Glutamatergic neuron (in vitro differentiated cells): ENCODE results near the gene FBXL7. TPM values are rescaled to one million over a fixed set of nuclear protein-coding genes. Genes with fewer than 3 reads are reported as not detected.

ENCODE experiments used
- DNase-seq: peaks from one replicate; pipeline ENCODE4 v3.0.0; 2022
- H3K27ac Mint-ChIP-seq: one replicate; pipeline ENCODE4 v1.8.0; 2020; ENCODE audit warnings: mild to moderate bottlenecking, mixed read lengths, inconsistent platforms; ENCODE audit not compliant: unreplicated experiment
- H3K27me3 Mint-ChIP-seq: one replicate; pipeline ENCODE4 v1.8.0; 2020; ENCODE audit warnings: mild to moderate bottlenecking, moderate library complexity, mixed read lengths, inconsistent platforms; ENCODE audit not compliant: unreplicated experiment
- H3K36me3 Mint-ChIP-seq: one replicate; pipeline ENCODE4 v1.8.0; 2020; ENCODE audit warnings: mild to moderate bottlenecking, mixed read lengths, inconsistent platforms; ENCODE audit not compliant: unreplicated experiment
- H3K4me1 Mint-ChIP-seq: one replicate; pipeline ENCODE4 v1.8.0; 2020; ENCODE audit warnings: mild to moderate bottlenecking, low read depth, mixed read lengths, inconsistent platforms; ENCODE audit not compliant: unreplicated experiment
- H3K4me3 Mint-ChIP-seq: one replicate; pipeline ENCODE4 v1.8.0; 2020; ENCODE audit warnings: mild to moderate bottlenecking, mixed read lengths, inconsistent platforms; ENCODE audit not compliant: unreplicated experiment
- H3K9me3 Mint-ChIP-seq: one replicate; pipeline ENCODE4 v1.8.0; 2020; ENCODE audit warnings: mild to moderate bottlenecking, moderate library complexity, mixed read lengths, inconsistent platforms; ENCODE audit not compliant: unreplicated experiment
- total RNA-seq: library from RNA; stranded (reverse); fragmentation: NEBNext Ultra II Directional; extraction: Animal tissue kit (Norgen Biotek cat#: 25700); gene quantifications from one replicate; pipeline ENCODE4 v1.2.1, GENCODE V29; 2021; ENCODE audit not compliant: unreplicated experiment
- TF ChIP-seq, protein P1 (sequence below): fragments of 200-600 bp; sonication (generic); IDR thresholded peaks from one replicate; pipeline ENCODE4 v1.5.0; 2021; ENCODE audit not compliant: partially characterized antibody, unreplicated experiment

Gene FBXL7
- total RNA-seq, 1 donor from 2014 or later = 25.3 TPM

DNA sequence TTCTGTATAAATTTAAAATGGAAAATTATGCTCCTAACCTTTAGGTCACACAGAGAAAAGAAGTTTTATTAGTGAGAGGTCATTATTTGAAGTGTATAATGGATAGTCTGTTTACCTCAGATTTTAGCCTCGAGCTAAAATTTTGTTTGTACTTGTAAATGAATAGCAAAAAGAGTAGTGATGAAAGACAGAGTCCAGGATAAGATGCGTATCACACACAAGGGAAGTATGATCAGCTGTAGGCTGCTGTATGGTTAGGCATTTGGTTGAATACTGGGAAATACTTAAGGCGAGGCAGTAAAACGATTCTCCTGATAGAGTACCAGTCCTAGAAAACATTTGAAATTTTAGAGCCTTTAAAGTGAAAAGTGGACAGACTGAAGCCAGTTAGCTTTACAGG, 92.7 kb downstream of the FBXL7 start:
- peaks cover 4% of the 10 kb centered on the region for H3K9me3 Mint-ChIP-seq
- TF ChIP-seq, protein P1, sequence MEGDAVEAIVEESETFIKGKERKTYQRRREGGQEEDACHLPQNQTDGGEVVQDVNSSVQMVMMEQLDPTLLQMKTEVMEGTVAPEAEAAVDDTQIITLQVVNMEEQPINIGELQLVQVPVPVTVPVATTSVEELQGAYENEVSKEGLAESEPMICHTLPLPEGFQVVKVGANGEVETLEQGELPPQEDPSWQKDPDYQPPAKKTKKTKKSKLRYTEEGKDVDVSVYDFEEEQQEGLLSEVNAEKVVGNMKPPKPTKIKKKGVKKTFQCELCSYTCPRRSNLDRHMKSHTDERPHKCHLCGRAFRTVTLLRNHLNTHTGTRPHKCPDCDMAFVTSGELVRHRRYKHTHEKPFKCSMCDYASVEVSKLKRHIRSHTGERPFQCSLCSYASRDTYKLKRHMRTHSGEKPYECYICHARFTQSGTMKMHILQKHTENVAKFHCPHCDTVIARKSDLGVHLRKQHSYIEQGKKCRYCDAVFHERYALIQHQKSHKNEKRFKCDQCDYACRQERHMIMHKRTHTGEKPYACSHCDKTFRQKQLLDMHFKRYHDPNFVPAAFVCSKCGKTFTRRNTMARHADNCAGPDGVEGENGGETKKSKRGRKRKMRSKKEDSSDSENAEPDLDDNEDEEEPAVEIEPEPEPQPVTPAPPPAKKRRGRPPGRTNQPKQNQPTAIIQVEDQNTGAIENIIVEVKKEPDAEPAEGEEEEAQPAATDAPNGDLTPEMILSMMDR = no peak
- H3K4me1 Mint-ChIP-seq = peaks cover 39% of the 10 kb centered on the region
- H3K4me3 Mint-ChIP-seq = no peak overlapping the region
- peaks cover 5% of the 10 kb centered on the region for H3K27me3 Mint-ChIP-seq
- peaks cover 4% of the 10 kb centered on the region for H3K36me3 Mint-ChIP-seq
- no peak for DNase-seq
- no peak overlapping the region for H3K27ac Mint-ChIP-seq

DNA sequence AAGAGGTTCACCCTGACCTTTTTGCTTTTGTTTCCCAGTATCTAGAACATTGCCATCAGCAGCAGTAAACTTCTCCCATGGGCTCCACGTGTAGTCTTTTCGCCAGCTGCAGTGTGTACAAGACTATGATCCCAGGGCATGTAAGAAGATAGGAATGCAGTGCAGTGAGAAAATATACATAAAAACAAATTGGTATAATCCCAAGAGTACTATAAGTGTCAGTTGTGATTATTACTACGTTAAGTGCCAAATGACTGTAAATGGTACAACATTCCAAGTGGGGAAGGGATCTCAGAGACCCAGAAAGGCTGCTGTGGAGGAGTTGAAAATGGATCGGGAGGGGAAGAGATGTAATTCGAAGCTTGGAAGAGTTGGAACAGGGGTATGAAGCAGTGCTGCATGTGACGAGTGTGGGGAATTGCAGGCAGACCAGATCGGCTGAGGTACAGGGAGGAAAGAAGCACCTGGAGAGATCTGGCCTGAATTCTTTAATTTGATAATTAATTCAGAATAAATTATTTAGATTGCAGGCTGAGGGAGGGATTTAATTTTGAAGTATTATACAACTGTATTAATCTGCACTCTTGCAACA, 95.1 kb downstream of the FBXL7 start:
- no peak for DNase-seq
- Mint-ChIP-seq H3K4me3 (no peak overlapping the region), H3K9me3 (peaks cover 6% of the 10 kb centered on the region), H3K4me1 (peaks cover 49% of the 10 kb centered on the region), H3K27me3 (peaks cover 2% of the 10 kb centered on the region), H3K27ac (peak overlapping the region; percentile 17), H3K36me3 (no peaks in the 10 kb centered on the region)
- TF ChIP-seq, protein P1 = no peak

DNA sequence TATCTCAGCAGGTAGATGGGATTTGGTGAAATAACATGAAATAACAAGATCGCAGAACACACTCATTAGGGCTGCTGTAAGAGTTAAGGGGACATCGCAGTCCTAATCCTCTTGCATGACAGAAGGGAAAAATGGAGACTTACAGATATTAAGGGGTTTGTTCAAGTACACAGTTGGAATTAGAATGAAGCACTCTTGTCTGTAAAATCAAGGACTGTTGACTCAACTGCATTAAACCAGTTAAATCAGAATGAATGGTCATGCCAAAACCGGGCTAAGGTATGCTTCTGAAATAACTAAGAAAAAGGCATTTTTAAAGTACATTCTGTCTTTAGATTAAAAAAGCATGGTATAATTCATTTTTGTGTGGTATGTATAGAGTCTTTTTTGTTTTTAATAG, 95.9 kb downstream of the FBXL7 start:
- TF ChIP-seq, protein P1 = no peak
- DNase-seq = no peak
- Mint-ChIP-seq H3K9me3 (peaks cover 13% of the 10 kb centered on the region), H3K36me3 (no peaks in the 10 kb centered on the region), H3K27ac (no peak overlapping the region), H3K27me3 (peaks cover 3% of the 10 kb centered on the region), H3K4me1 (peaks cover 53% of the 10 kb centered on the region), H3K4me3 (no peak overlapping the region)

DNA sequence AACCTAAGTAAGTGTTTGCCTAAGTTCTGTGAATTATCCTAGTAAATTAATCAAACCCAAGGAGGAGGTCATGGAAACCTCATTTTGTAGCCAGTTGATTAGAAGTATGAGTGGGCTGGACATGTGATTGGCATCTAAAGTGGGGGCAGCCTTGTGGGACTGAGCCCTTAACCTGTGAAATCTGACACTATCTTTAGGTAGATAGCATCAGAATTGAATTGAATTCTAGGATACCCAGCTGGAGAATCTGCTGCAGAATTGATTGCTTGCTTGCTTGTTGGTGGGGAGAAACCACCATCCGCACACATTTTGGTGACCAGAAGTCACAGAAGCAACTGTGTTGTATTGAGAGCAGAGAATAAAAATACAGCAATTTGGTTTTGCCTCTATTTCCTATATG, 97.0 kb downstream of the FBXL7 start:
- no peak overlapping the region for H3K4me3 Mint-ChIP-seq
- TF ChIP-seq, protein P1 = no peak

DNA sequence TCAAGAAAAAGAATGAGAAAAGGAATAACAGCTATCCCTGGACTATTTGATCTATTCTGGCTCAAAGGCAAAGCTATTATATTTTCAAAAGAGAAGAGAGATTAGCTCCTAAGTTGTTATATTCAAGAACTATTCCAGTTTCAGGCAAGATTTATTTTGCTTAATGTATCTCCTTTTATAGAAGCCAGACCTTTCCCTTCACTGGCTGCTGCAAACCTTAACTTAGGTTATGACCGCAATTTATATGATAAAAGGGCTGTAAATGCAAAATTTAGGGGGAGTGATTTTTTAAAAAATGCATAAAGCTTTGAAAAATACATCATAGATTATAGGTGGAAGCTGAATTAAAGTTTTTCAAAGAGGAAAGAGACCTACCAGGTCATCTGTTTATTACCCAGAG, 97.8 kb downstream of the FBXL7 start:
- Mint-ChIP-seq H3K36me3 (no peaks in the 10 kb centered on the region), H3K4me1 (peaks cover 65% of the 10 kb centered on the region), H3K27me3 (peaks cover 10% of the 10 kb centered on the region), H3K9me3 (peaks cover 22% of the 10 kb centered on the region), H3K27ac (no peak overlapping the region), H3K4me3 (no peak overlapping the region)
- no peak for DNase-seq
- TF ChIP-seq, protein P1 = no peak

More for the DNA sequence above, 97.0 kb downstream of the FBXL7 start:
- DNase-seq = no peak
- Mint-ChIP-seq H3K36me3 (no peaks in the 10 kb centered on the region), H3K27me3 (peaks cover 12% of the 10 kb centered on the region), H3K27ac (no peak overlapping the region), H3K9me3 (peaks cover 22% of the 10 kb centered on the region), H3K4me1 (peaks cover 62% of the 10 kb centered on the region)
